Parathyroid adenoma (tissue), 2 donors: Measurements from ENCODE around the gene ZNF428.

Experiments used
- H2AFZ ChIP-seq: fragments of 300-600 bp; sonication (generic); one replicate; pipeline ENCODE4 v1.7.0; 2017; ENCODE audit warnings: antibody characterized with exemption, mild to moderate bottlenecking
- H3K27ac ChIP-seq: fragments of 300-600 bp; sonication (generic); one replicate; pipeline ENCODE4 v1.7.0; 2017
- H3K27me3 ChIP-seq: fragments of 300-600 bp; sonication (generic); one replicate; pipeline ENCODE4 v1.7.0; 2017; ENCODE audit warnings: low read length; ENCODE audit not compliant: control insufficient read depth, insufficient read depth
- H3K36me3 ChIP-seq: fragments of 300-600 bp; sonication (generic); one replicate; pipeline ENCODE4 v1.7.0; 2017; ENCODE audit warnings: low read length; ENCODE audit not compliant: control insufficient read depth, insufficient read depth
- H3K4me1 ChIP-seq: fragments of 300-600 bp; sonication (generic); one replicate; pipeline ENCODE4 v1.7.0; 2017; ENCODE audit warnings: control low read depth
- H3K4me2 ChIP-seq: fragments of 300-600 bp; sonication (generic); one replicate; pipeline ENCODE4 v1.7.0; 2017; ENCODE audit warnings: low read length
- H3K4me3 ChIP-seq: fragments of 300-600 bp; sonication (generic); one replicate; pipeline ENCODE4 v1.7.0; 2017; ENCODE audit warnings: low read depth, low read length
- H3K79me2 ChIP-seq: fragments of 300-600 bp; sonication (generic); one replicate; pipeline ENCODE4 v1.7.0; 2017; ENCODE audit warnings: control low read depth
- H3K9ac ChIP-seq: fragments of 300-600 bp; sonication (generic); one replicate; pipeline ENCODE4 v1.7.0; 2017; ENCODE audit warnings: mild to moderate bottlenecking
- H3K9me3 ChIP-seq: fragments of 300-600 bp; sonication (generic); one replicate; pipeline ENCODE4 v1.7.0; 2017; ENCODE audit warnings: low read length; ENCODE audit not compliant: control insufficient read depth
- CTCF ChIP-seq: fragments of 300-600 bp; sonication (generic); IDR thresholded peaks from one replicate; pipeline ENCODE4 v1.7.0; 2017; ENCODE audit warnings: antibody characterized with exemption, mild to moderate bottlenecking
- donor health status: primary hyperparathyroidism.

The ZNF428 gene

GRCh38 chr19:43649514-43649913, 30.1 kb upstream of the ZNF428 start:
- H3K9ac ChIP-seq = no peak overlapping the region
- H3K4me2 ChIP-seq = no peak overlapping the region
- H3K36me3 ChIP-seq = no peaks in the 10 kb centered on the region
- no peaks in the 10 kb centered on the region for H3K9me3 ChIP-seq
- no peak overlapping the region for H3K27ac ChIP-seq
- no peak overlapping the region for H3K4me3 ChIP-seq
- H3K79me2 ChIP-seq = no peaks in the 10 kb centered on the region
- H3K4me1 ChIP-seq = no peaks in the 10 kb centered on the region
- no peak for TF ChIP-seq CTCF
- H3K27me3 ChIP-seq = no peaks in the 10 kb centered on the region
- H2AFZ ChIP-seq = no peak overlapping the region

- Histone ChIP-seq H3K4me3 (no peak overlapping the region), H3K27me3 (no peaks in the 10 kb centered on the region), H3K27ac (no peak overlapping the region), H2AFZ (no peak overlapping the region), H3K4me1 (no peaks in the 10 kb centered on the region), H3K9me3 (no peaks in the 10 kb centered on the region), H3K9ac (no peak overlapping the region), H3K36me3 (no peaks in the 10 kb centered on the region), H3K4me2 (no peak overlapping the region), H3K79me2 (no peaks in the 10 kb centered on the region)
- TF ChIP-seq CTCF = no peak
Measured at GRCh38 chr19:43648633-43649032, 29.2 kb upstream of the ZNF428 start.

GRCh38 chr19:43644181-43644580, 24.8 kb upstream of the ZNF428 start:
- Histone ChIP-seq H3K4me2 (no peak overlapping the region), H3K79me2 (no peaks in the 10 kb centered on the region), H3K27ac (no peak overlapping the region), H3K9ac (no peak overlapping the region), H3K27me3 (no peaks in the 10 kb centered on the region), H3K4me1 (no peaks in the 10 kb centered on the region), H2AFZ (no peak overlapping the region), H3K9me3 (no peaks in the 10 kb centered on the region), H3K4me3 (no peak overlapping the region), H3K36me3 (no peaks in the 10 kb centered on the region)
- TF ChIP-seq CTCF = no peak

GRCh38 chr19:43643326-43643725, 23.9 kb upstream of the ZNF428 start:
- no peak overlapping the region for H3K9ac ChIP-seq
- no peak for TF ChIP-seq CTCF
- H2AFZ ChIP-seq = no peak overlapping the region

GRCh38 chr19:43642531-43642930, 23.1 kb upstream of the ZNF428 start:
- Histone ChIP-seq H3K4me3 (no peak overlapping the region), H3K27me3 (no peaks in the 10 kb centered on the region), H3K9me3 (no peaks in the 10 kb centered on the region), H3K9ac (no peak overlapping the region), H3K79me2 (no peaks in the 10 kb centered on the region), H3K4me2 (no peak overlapping the region), H3K36me3 (no peaks in the 10 kb centered on the region), H3K4me1 (no peaks in the 10 kb centered on the region), H2AFZ (no peak overlapping the region), H3K27ac (no peak overlapping the region)
- TF ChIP-seq CTCF = no peak

More at GRCh38 chr19:43643326-43643725, 23.9 kb upstream of the ZNF428 start:
- Histone ChIP-seq H3K4me2 (no peak overlapping the region), H3K9me3 (no peaks in the 10 kb centered on the region), H3K27ac (no peak overlapping the region), H3K36me3 (no peaks in the 10 kb centered on the region), H3K79me2 (no peaks in the 10 kb centered on the region), H3K4me1 (no peaks in the 10 kb centered on the region), H3K4me3 (no peak overlapping the region), H3K27me3 (no peaks in the 10 kb centered on the region)
